ENCODE data around the gene TMEM63C. TPM values are rescaled to one million over a fixed set of nuclear protein-coding genes. Genes with fewer than 3 reads are reported as not detected.
"Not testable (repeated sequence)": the region's sequence is repeated elsewhere in the genome, so short reads cannot be mapped to it uniquely, and the experiment has no call there.

Gene TMEM63C
- total RNA-seq, 2 donors from 2014 or later: 0.12 to 0.84 TPM

DNA sequence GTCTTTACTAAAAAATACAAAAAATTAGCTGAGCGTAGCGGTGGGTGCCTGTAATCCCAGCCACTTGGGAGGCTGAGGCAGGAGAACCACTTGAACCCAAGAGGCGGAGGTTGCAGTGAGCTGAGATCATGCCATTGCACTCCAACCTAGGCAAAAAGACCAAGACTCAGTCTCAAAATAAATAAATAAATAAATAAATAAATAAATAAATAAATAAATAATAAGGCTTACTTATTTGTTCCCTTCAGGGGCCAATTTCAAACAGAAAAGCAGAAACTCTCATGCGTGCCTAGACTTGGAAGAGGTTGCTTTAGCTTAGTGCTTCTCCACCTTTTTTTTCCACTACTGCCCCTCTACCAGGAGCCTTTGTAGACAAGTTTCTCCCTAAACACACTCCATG lies 99.3 kb downstream of the TMEM63C start:
- H3K27me3 Mint-ChIP-seq; H3K9me3 Mint-ChIP-seq; ATAC-seq; H3K4me3 Mint-ChIP-seq; DNase-seq (ENCODE audit: low spot score); H3K4me1 Mint-ChIP-seq (ENCODE audit: low read depth in 2 of 2); H3K27ac Mint-ChIP-seq; H3K36me3 Mint-ChIP-seq: not testable (repeated sequence)

DNA sequence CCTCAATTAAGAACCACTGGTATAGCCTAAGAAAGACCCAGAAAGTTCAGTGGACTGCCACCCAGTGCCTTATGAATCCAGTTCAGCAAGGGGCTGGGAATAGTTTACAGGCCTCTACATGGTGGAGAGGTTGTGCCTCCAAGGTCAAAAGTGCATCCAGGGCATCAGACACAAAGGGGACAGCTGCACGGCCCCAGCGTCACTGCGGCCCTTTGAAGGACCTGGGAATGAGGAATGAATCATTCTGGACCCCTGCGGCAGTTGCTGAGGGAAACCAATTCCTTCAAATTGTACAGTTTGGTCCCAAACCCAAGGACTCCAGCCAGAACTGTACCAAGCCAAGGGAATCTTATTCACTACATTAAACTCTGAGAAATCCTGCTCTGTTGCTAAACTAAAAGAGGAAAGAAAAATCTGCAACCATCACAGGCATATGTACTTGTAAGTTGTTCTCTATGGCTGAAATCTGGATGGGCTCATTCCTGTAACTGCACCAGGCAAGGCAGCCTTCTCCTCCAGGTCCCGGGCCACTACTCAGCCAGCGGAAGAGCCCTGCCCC lies 100.3 kb downstream of the TMEM63C start:
- ATAC-seq (no peak), DNase-seq (ENCODE audit: low spot score) (no peak)
- H3K36me3 Mint-ChIP-seq: peaks cover 7% of the 10 kb centered on the region
- no peaks in the 10 kb centered on the region for H3K9me3 Mint-ChIP-seq
- H3K27me3 Mint-ChIP-seq: no peaks in the 10 kb centered on the region
- H3K4me3 Mint-ChIP-seq: no peak overlapping the region
- H3K27ac Mint-ChIP-seq: no peak overlapping the region
- no peaks in the 10 kb centered on the region for H3K4me1 Mint-ChIP-seq (ENCODE audit: low read depth in 2 of 2)

- H3K4me3 Mint-ChIP-seq: no peak overlapping the region
- H3K36me3 Mint-ChIP-seq: peaks cover 7% of the 10 kb centered on the region
- H3K27me3 Mint-ChIP-seq: no peaks in the 10 kb centered on the region
- no peaks in the 10 kb centered on the region for H3K4me1 Mint-ChIP-seq (ENCODE audit: low read depth in 2 of 2)
- no peak for ATAC-seq
- no peaks in the 10 kb centered on the region for H3K9me3 Mint-ChIP-seq
- no peak overlapping the region for H3K27ac Mint-ChIP-seq
- DNase-seq (ENCODE audit: low spot score): no peak
These were observed 102.5 kb downstream of the TMEM63C start for GRCh38 chr14:77284066-77284465.

GRCh38 chr14:77284466-77284865 lies 102.9 kb downstream of the TMEM63C start:
- Mint-ChIP-seq H3K4me3 (no peak overlapping the region), H3K9me3 (no peaks in the 10 kb centered on the region), H3K27me3 (no peaks in the 10 kb centered on the region), H3K36me3 (peaks cover 7% of the 10 kb centered on the region), H3K27ac (no peak overlapping the region), H3K4me1 (ENCODE audit: low read depth in 2 of 2) (no peaks in the 10 kb centered on the region)
- DNase-seq (ENCODE audit: low spot score): no peak
- ATAC-seq: no peak

- Mint-ChIP-seq H3K36me3 (peaks cover 7% of the 10 kb centered on the region), H3K27ac (no peak overlapping the region), H3K27me3 (no peaks in the 10 kb centered on the region), H3K9me3 (no peaks in the 10 kb centered on the region), H3K4me1 (ENCODE audit: low read depth in 2 of 2) (no peaks in the 10 kb centered on the region), H3K4me3 (no peak overlapping the region)
- ATAC-seq (no peak), DNase-seq (ENCODE audit: low spot score) (no peak)
These were observed 105.0 kb downstream of the TMEM63C start for GRCh38 chr14:77286576-77286975.

GRCh38 chr14:77290705-77291104 lies 109.1 kb downstream of the TMEM63C start:
- Mint-ChIP-seq H3K36me3 (no peaks in the 10 kb centered on the region), H3K4me1 (ENCODE audit: low read depth in 2 of 2) (no peaks in the 10 kb centered on the region), H3K27me3 (no peaks in the 10 kb centered on the region), H3K27ac (no peak overlapping the region), H3K4me3 (no peak overlapping the region), H3K9me3 (no peaks in the 10 kb centered on the region)
- DNase-seq (ENCODE audit: low spot score): no peak
- peak in 1 of 2 donors; percentile 40 for ATAC-seq

DNA sequence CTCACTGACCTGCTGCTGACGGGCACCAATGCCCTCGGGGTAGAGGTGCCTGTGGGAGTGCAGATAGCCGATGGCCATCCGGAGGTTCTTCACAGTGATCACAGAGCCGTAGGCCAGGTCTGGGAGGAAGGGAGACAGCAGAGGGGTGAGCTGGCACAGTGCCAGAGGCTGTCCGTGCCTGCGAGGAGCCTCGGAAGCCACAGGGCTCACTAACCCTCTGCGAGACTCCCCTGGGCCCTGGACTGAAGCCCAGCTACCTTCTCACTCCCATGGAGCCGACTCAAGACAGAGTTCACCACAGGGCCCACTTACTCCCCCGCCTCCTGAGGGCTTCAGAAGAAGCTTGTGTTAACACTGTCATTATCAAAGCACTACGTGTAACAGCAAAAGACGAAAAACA lies 114.6 kb downstream of the TMEM63C start:
- Mint-ChIP-seq H3K36me3 (no peaks in the 10 kb centered on the region), H3K4me3 (no peak overlapping the region), H3K4me1 (ENCODE audit: low read depth in 2 of 2) (no peaks in the 10 kb centered on the region), H3K27me3 (no peaks in the 10 kb centered on the region), H3K9me3 (no peaks in the 10 kb centered on the region), H3K27ac (no peak overlapping the region)
- ATAC-seq: peak; percentile 4 to 12
- no peak for DNase-seq (ENCODE audit: low spot score)

DNA sequence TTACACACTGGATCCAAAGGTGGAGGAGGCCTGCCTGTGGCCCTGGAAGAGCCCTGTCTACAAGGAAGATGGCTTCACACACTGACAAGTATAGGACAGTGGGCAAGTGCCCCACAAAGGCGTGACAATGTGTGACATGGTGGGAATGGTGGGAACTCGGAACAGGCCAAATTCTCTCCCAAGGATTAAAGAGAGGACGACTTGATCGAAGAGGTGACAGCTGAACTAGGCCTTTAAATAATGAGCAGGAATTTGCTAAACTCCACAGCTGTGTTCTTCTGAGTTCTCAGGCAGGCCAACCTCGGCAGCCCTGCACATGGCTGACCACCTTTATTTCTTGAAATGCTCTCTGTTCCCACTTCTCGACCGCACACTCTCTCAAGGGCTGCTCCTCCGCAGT lies 115.3 kb downstream of the TMEM63C start:
- no peak overlapping the region for H3K4me3 Mint-ChIP-seq
- ATAC-seq: no peak
- H3K9me3 Mint-ChIP-seq: no peaks in the 10 kb centered on the region
- H3K36me3 Mint-ChIP-seq: no peaks in the 10 kb centered on the region
- no peak for DNase-seq (ENCODE audit: low spot score)
- no peak overlapping the region for H3K27ac Mint-ChIP-seq
- H3K27me3 Mint-ChIP-seq: no peaks in the 10 kb centered on the region
- no peaks in the 10 kb centered on the region for H3K4me1 Mint-ChIP-seq (ENCODE audit: low read depth in 2 of 2)

GRCh38 chr14:77299771-77300170 lies 118.2 kb downstream of the TMEM63C start:
- ATAC-seq (no peak), DNase-seq (ENCODE audit: low spot score) (no peak)
- no peak overlapping the region for H3K27ac Mint-ChIP-seq
- no peaks in the 10 kb centered on the region for H3K36me3 Mint-ChIP-seq
- no peak overlapping the region for H3K4me3 Mint-ChIP-seq
- H3K27me3 Mint-ChIP-seq: no peaks in the 10 kb centered on the region
- H3K4me1 Mint-ChIP-seq (ENCODE audit: low read depth in 2 of 2): peaks cover 5 to 16% of the 10 kb centered on the region in 2 donors
- no peaks in the 10 kb centered on the region for H3K9me3 Mint-ChIP-seq

DNA sequence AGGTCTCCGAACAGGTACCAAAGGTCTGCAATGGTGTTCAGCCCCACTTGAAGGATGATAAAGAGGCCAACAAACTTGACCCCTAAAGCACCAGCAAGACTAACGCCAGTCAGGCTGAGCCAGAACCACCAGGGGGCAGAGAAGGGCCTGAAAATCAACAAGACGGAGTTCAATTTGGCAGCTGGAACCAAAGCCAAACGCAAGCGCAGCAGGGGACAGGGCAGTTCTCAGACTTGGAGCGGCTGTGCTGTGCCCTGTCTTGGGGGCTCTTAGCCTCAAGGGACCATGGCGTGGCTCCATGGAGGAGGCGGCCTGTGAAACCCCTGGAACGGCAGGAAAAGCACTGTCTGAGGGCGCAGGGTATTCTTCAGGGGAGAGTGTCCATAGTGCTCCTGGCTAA lies 119.5 kb downstream of the TMEM63C start:
- no peak for ATAC-seq
- Mint-ChIP-seq H3K4me1 (ENCODE audit: low read depth in 2 of 2) (peaks cover 5 to 16% of the 10 kb centered on the region in 2 donors), H3K27ac (no peak overlapping the region), H3K4me3 (no peak overlapping the region), H3K27me3 (no peaks in the 10 kb centered on the region), H3K36me3 (no peaks in the 10 kb centered on the region), H3K9me3 (no peaks in the 10 kb centered on the region)
- DNase-seq (ENCODE audit: low spot score): no peak

- Mint-ChIP-seq H3K36me3 (no peaks in the 10 kb centered on the region), H3K27ac (peak overlapping the region; percentile 28 to 79), H3K4me1 (ENCODE audit: low read depth in 2 of 2) (peaks cover 5 to 16% of the 10 kb centered on the region in 2 donors), H3K9me3 (no peaks in the 10 kb centered on the region), H3K4me3 (peak overlapping the region; percentile 76), H3K27me3 (no peaks in the 10 kb centered on the region)
- DNase-seq (ENCODE audit: low spot score) (no peak), ATAC-seq (peak; percentile 67 to 91)
These were observed 121.3 kb downstream of the TMEM63C start for GRCh38 chr14:77302926-77303325.

GRCh38 chr14:77303417-77304156 lies 122.0 kb downstream of the TMEM63C start:
- no peak for DNase-seq (ENCODE audit: low spot score)
- H3K9me3 Mint-ChIP-seq: no peaks in the 10 kb centered on the region

GRCh38 chr14:77305696-77306095 lies 124.1 kb downstream of the TMEM63C start:
- Mint-ChIP-seq H3K27me3 (no peaks in the 10 kb centered on the region), H3K4me1 (ENCODE audit: low read depth in 2 of 2) (peaks cover 5 to 16% of the 10 kb centered on the region in 2 donors), H3K36me3 (no peaks in the 10 kb centered on the region), H3K4me3 (no peak overlapping the region), H3K9me3 (no peaks in the 10 kb centered on the region), H3K27ac (no peak overlapping the region)
- ATAC-seq (no peak), DNase-seq (ENCODE audit: low spot score) (no peak)

More at GRCh38 chr14:77303417-77304156, 122.0 kb downstream of the TMEM63C start:
- Mint-ChIP-seq H3K36me3 (no peaks in the 10 kb centered on the region), H3K4me3 (peak overlapping the region; percentile 76), H3K27ac (peak overlapping the region; percentile 28 to 79), H3K27me3 (no peaks in the 10 kb centered on the region), H3K4me1 (ENCODE audit: low read depth in 2 of 2) (peaks cover 5 to 16% of the 10 kb centered on the region in 2 donors)
- ATAC-seq: peak; percentile 85 to 87

- no peaks in the 10 kb centered on the region for H3K27me3 Mint-ChIP-seq
- peaks cover 8 to 16% of the 10 kb centered on the region in 2 donors for H3K4me1 Mint-ChIP-seq (ENCODE audit: low read depth in 2 of 2)
These were observed 124.8 kb downstream of the TMEM63C start for GRCh38 chr14:77306416-77306815.

More at GRCh38 chr14:77306416-77306815, 124.8 kb downstream of the TMEM63C start:
- ATAC-seq: no peak
- no peak overlapping the region for H3K4me3 Mint-ChIP-seq
- H3K27ac Mint-ChIP-seq: no peak overlapping the region
- H3K9me3 Mint-ChIP-seq: no peaks in the 10 kb centered on the region
- DNase-seq (ENCODE audit: low spot score): no peak
- no peaks in the 10 kb centered on the region for H3K36me3 Mint-ChIP-seq

Data from natural killer cell treated with Interleukin-12 subunit alpha and Interleukin-12 subunit beta and Interleukin-15 and Interleukin-18, amount 100 ng/mL, for 72 hours (primary cell).